K562 (cell line): Measurements from ENCODE around the gene CDIPT. TPM values are rescaled to one million over a fixed set of nuclear protein-coding genes. Genes with fewer than 3 reads are reported as not detected.

Experiments
- ATF4 ChIP-seq: fragments of 450-650 bp; formaldehyde crosslinking; IDR thresholded peaks from 2 replicates; pipeline ENCODE4 v1.4.0; 2022; ENCODE audit warnings: mild to moderate bottlenecking, moderate library complexity
- CHD1 ChIP-seq: fragments of 200-600 bp; sonication (generic); IDR thresholded peaks from one replicate; pipeline ENCODE4 v1.6.1; 2012; ENCODE audit warnings: mild to moderate bottlenecking, moderate library complexity, low read length, inconsistent platforms
- CREB1 ChIP-seq, 2 experiments: sonication (generic) in 1 of 2; formaldehyde crosslinking in 1 of 2; IDR thresholded peaks; 2 replicates each; pipeline versions ENCODE4 v1.6.1 to v1.8.0; 2012 to 2022; ENCODE audit warnings: inconsistent platforms in 1 of 2, mild to moderate bottlenecking in 1 of 2, missing genetic modification reagents in 1 of 2, moderate library complexity in 1 of 2
- ERF ChIP-seq: fragments of 450-650 bp; formaldehyde crosslinking; IDR thresholded peaks from 2 replicates; pipeline ENCODE4 v1.4.0; 2020; ENCODE audit warnings: mild to moderate bottlenecking, mixed read lengths
- NR3C1 ChIP-seq: sonication (generic); formaldehyde crosslinking; IDR thresholded peaks from 2 replicates; pipeline ENCODE4 v1.8.1; 2022; ENCODE audit warnings: missing genetic modification reagents
- POLR3A ChIP-seq: IDR thresholded peaks from 2 replicates; pipeline ENCODE4 v1.6.1; 2011; ENCODE audit warnings: borderline replicate concordance, mild to moderate bottlenecking, moderate library complexity; ENCODE audit not compliant: insufficient read length, insufficient read depth; ENCODE audit errors: extremely low read depth
- ZFX ChIP-seq: sonication (generic); formaldehyde crosslinking; IDR thresholded peaks from 2 replicates; pipeline ENCODE4 v1.8.0; 2022; ENCODE audit warnings: mild to moderate bottlenecking, missing genetic modification reagents, moderate library complexity
- ZNF184 ChIP-seq: sonication (generic); formaldehyde crosslinking; IDR thresholded peaks from 2 replicates; pipeline ENCODE4 v1.5.0; 2020; ENCODE audit warnings: missing genetic modification reagents
- polyA plus RNA-seq, 8 experiments: library from polyadenylated mRNA; depleted of rRNA in 4 of 8; stranded (reverse) in 5 of 8; unstranded in 3 of 8; fragments of >200 nt; fragmentation: Nextera tagmentation in 2 of 8; fragmentation: Illumina TruSeq in 1 of 8; extraction: Ambion mirVana in 2 of 8; extraction: Trizol in 1 of 8; gene quantifications; 2 replicates each; pipeline versions ENCODE4 v1.2.1 to v1.2.3, GENCODE V29; 2011 to 2014; ENCODE audit warnings: inconsistent platforms in 1 of 8, missing spikeins in 1 of 8
- total RNA-seq, 7 experiments: library from RNA; depleted of rRNA in 6 of 7; stranded (reverse); fragments of >200 nt in 6 of 7; fragmentation: Illumina TruSeq in 2 of 7; extraction: Trizol in 2 of 7; gene quantifications; 2 replicates each; pipeline versions ENCODE4 v1.2.1 to v1.2.3, GENCODE V29; 2011 to 2021; ENCODE audit warnings: low replicate concordance in 1 of 7
- TF ChIP-seq, protein P1 (sequence below): fragments of 450-650 bp; IDR thresholded peaks from 2 replicates; pipeline ENCODE4 v1.6.1; 2016; ENCODE audit warnings: mild to moderate bottlenecking, moderate library complexity
- TF ChIP-seq, protein P2 (sequence below): sonication (generic); formaldehyde crosslinking; IDR thresholded peaks from 2 replicates; pipeline ENCODE4 v1.8.0; 2022; ENCODE audit warnings: mild to moderate bottlenecking, low read depth, missing genetic modification reagents

CDIPT gene
- total and polyA plus RNA-seq, 9 of the 15 experiments (the other 6 are each of a cell fraction or from before 2014, with no cell fraction given): 1.3 to 37.0 (median 23.0) TPM

DNA sequence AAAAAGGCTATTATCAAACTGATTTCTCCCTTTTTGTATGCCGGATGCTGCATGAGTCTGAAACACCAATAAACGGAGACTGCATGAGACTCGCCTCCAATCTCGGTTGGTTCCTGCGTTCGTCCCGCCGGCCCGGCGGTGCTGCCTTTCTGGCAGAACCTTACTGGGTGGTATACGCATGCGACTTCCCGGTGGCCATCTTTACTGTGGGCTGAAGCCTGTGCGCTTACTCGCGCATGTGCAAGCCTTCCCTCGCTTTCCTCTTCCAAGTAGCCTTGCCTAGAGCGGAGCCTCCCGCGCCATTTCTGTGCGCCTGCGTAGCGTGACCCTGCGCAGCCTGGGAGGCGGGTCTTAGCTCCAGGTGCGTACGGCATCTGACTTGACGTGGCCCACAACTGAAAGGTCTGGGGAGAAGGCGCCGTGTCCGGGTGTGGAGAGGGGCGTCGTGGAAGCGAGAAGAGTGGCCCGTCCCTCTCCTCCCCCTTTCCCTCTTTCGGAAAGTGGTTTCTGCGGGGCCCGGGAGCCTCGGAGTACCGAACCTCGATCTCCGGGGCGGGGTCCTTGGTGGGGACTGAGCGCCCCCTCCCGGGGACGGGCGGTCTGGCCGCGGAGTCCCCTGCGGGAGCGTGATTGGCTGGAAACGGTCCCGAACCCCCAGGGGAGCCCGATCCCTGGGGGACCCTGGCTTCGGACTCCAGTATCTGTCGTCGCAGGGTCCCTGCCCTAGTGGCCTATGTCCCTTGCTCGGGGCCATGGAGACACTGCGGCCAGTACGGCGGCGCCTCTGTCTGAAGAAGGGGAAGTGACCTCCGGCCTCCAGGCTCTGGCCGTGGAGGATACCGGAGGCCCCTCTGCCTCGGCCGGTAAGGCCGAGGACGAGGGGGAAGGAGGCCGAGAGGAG lies 47.0 kb downstream of the CDIPT start, which contains the start of gene PAGR1 (continued):
- TF ChIP-seq, protein P1, sequence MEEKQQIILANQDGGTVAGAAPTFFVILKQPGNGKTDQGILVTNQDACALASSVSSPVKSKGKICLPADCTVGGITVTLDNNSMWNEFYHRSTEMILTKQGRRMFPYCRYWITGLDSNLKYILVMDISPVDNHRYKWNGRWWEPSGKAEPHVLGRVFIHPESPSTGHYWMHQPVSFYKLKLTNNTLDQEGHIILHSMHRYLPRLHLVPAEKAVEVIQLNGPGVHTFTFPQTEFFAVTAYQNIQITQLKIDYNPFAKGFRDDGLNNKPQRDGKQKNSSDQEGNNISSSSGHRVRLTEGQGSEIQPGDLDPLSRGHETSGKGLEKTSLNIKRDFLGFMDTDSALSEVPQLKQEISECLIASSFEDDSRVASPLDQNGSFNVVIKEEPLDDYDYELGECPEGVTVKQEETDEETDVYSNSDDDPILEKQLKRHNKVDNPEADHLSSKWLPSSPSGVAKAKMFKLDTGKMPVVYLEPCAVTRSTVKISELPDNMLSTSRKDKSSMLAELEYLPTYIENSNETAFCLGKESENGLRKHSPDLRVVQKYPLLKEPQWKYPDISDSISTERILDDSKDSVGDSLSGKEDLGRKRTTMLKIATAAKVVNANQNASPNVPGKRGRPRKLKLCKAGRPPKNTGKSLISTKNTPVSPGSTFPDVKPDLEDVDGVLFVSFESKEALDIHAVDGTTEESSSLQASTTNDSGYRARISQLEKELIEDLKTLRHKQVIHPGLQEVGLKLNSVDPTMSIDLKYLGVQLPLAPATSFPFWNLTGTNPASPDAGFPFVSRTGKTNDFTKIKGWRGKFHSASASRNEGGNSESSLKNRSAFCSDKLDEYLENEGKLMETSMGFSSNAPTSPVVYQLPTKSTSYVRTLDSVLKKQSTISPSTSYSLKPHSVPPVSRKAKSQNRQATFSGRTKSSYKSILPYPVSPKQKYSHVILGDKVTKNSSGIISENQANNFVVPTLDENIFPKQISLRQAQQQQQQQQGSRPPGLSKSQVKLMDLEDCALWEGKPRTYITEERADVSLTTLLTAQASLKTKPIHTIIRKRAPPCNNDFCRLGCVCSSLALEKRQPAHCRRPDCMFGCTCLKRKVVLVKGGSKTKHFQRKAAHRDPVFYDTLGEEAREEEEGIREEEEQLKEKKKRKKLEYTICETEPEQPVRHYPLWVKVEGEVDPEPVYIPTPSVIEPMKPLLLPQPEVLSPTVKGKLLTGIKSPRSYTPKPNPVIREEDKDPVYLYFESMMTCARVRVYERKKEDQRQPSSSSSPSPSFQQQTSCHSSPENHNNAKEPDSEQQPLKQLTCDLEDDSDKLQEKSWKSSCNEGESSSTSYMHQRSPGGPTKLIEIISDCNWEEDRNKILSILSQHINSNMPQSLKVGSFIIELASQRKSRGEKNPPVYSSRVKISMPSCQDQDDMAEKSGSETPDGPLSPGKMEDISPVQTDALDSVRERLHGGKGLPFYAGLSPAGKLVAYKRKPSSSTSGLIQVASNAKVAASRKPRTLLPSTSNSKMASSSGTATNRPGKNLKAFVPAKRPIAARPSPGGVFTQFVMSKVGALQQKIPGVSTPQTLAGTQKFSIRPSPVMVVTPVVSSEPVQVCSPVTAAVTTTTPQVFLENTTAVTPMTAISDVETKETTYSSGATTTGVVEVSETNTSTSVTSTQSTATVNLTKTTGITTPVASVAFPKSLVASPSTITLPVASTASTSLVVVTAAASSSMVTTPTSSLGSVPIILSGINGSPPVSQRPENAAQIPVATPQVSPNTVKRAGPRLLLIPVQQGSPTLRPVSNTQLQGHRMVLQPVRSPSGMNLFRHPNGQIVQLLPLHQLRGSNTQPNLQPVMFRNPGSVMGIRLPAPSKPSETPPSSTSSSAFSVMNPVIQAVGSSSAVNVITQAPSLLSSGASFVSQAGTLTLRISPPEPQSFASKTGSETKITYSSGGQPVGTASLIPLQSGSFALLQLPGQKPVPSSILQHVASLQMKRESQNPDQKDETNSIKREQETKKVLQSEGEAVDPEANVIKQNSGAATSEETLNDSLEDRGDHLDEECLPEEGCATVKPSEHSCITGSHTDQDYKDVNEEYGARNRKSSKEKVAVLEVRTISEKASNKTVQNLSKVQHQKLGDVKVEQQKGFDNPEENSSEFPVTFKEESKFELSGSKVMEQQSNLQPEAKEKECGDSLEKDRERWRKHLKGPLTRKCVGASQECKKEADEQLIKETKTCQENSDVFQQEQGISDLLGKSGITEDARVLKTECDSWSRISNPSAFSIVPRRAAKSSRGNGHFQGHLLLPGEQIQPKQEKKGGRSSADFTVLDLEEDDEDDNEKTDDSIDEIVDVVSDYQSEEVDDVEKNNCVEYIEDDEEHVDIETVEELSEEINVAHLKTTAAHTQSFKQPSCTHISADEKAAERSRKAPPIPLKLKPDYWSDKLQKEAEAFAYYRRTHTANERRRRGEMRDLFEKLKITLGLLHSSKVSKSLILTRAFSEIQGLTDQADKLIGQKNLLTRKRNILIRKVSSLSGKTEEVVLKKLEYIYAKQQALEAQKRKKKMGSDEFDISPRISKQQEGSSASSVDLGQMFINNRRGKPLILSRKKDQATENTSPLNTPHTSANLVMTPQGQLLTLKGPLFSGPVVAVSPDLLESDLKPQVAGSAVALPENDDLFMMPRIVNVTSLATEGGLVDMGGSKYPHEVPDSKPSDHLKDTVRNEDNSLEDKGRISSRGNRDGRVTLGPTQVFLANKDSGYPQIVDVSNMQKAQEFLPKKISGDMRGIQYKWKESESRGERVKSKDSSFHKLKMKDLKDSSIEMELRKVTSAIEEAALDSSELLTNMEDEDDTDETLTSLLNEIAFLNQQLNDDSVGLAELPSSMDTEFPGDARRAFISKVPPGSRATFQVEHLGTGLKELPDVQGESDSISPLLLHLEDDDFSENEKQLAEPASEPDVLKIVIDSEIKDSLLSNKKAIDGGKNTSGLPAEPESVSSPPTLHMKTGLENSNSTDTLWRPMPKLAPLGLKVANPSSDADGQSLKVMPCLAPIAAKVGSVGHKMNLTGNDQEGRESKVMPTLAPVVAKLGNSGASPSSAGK: peak; percentile 83
- TF ChIP-seq ZFX (CRISPR knock-in tag) (peak; percentile 57; the same call in 1 of the 2 replicates), ERF (CRISPR knock-in tag) (peak; percentile 89), NR3C1 (CRISPR knock-in tag) (no peak), ATF4 (CRISPR knock-in tag) (peak; percentile 70; the same call in 1 of the 2 replicates), ZNF184 (CRISPR knock-in tag) (no peak), CHD1 (no peak), CREB1 (IDR thresholded peaks at IDR 0.05) (peak; percentile 91), CREB1 (CRISPR knock-in tag; IDR thresholded peaks at IDR 0.05) (peak; percentile 95), POLR3A (no peak)
- TF ChIP-seq, protein P2, sequence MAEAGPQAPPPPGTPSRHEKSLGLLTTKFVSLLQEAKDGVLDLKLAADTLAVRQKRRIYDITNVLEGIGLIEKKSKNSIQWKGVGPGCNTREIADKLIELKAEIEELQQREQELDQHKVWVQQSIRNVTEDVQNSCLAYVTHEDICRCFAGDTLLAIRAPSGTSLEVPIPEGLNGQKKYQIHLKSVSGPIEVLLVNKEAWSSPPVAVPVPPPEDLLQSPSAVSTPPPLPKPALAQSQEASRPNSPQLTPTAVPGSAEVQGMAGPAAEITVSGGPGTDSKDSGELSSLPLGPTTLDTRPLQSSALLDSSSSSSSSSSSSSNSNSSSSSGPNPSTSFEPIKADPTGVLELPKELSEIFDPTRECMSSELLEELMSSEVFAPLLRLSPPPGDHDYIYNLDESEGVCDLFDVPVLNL (CRISPR knock-in tag): peak; percentile 80; the same call in 1 of the 2 replicates
